GM12892 (cell line): Measurements from ENCODE around the gene BTBD7. TPM values are rescaled to one million over a fixed set of nuclear protein-coding genes. Genes with fewer than 3 reads are reported as not detected.
"Not testable (repeated sequence)": the region's sequence is repeated elsewhere in the genome, so short reads cannot be mapped to it uniquely, and the experiment has no call there.

Experiments used
- DNase-seq: peaks from one replicate; pipeline ENCODE4 v3.0.0; 2011; ENCODE audit not compliant: insufficient read length
- FAIRE-seq: peaks from 2 replicates; lab custom pipeline; 2011; peaks lifted over from hg19 to GRCh38; lab: Jason Lieb, UNC
- POLR2A ChIP-seq: IDR thresholded peaks from 2 replicates; pipeline ENCODE4 v1.6.1; 2011; ENCODE audit warnings: low read depth, low read length, control low read depth
- POLR2AphosphoS5 ChIP-seq: IDR thresholded peaks from 2 replicates; pipeline ENCODE4 v1.6.1; 2011; ENCODE audit warnings: low read depth, low read length, control low read depth
- TAF1 ChIP-seq: IDR thresholded peaks from 2 replicates; pipeline ENCODE4 v1.6.1; 2011; ENCODE audit warnings: low read depth, mild to moderate bottlenecking, control low read depth, low read length, borderline replicate concordance
- polyA plus RNA-seq: library from polyadenylated mRNA; unstranded; fragments of >200 nt; gene quantifications from one replicate; pipeline ENCODE4 v1.2.1, GENCODE V29; 2012; ENCODE audit warnings: missing spikeins, inconsistent platforms; ENCODE audit not compliant: missing spikeins

The BTBD7 gene
- polyA plus RNA-seq = 8.7 TPM

- peak; percentile 91 for DNase-seq
- peak; percentile 94 for FAIRE-seq
- TF ChIP-seq POLR2A (peak; percentile 67), TAF1 (peak; percentile 77; the same call in 1 of the 2 replicates), POLR2AphosphoS5 (peak; percentile 69; the same call in 1 of the 2 replicates)
These were observed at the start of gene BTBD7 for GRCh38 chr14:93332853-93333630. Gene BTBD7, minus strand, starts transcription at chr14:93333036. Its CDS starts 36,985 bp downstream, at chr14:93296051.

GRCh38 chr14:93381644-93382043, 48.8 kb upstream of the BTBD7 start:
- FAIRE-seq (no peak), DNase-seq (no peak)
- no peak for TF ChIP-seq POLR2AphosphoS5
- no peak for TF ChIP-seq POLR2A
- no peak for TF ChIP-seq TAF1

GRCh38 chr14:93379831-93380230, 47.0 kb upstream of the BTBD7 start:
- FAIRE-seq (no peak), DNase-seq (no peak)
- no peak for TF ChIP-seq POLR2A
- no peak for TF ChIP-seq TAF1
- TF ChIP-seq POLR2AphosphoS5 = no peak

GRCh38 chr14:93375673-93376156, 42.9 kb upstream of the BTBD7 start:
- peak; percentile 23 for DNase-seq
- TF ChIP-seq TAF1 (no peak), POLR2A (no peak), POLR2AphosphoS5 (no peak)
- FAIRE-seq = peak; percentile 88

GRCh38 chr14:93369713-93370266, 37.0 kb upstream of the BTBD7 start:
- no peak for DNase-seq
- FAIRE-seq = peak; percentile 94
- peak; percentile 24; the same call in 1 of the 2 replicates for TF ChIP-seq TAF1
- TF ChIP-seq POLR2A = no peak

GRCh38 chr14:93368996-93369712, 36.3 kb upstream of the BTBD7 start:
- no peak for FAIRE-seq
- TF ChIP-seq POLR2A = no peak
- no peak for TF ChIP-seq POLR2AphosphoS5
- no peak for TF ChIP-seq TAF1
- no peak for DNase-seq

GRCh38 chr14:93354873-93355272, 22.0 kb upstream of the BTBD7 start:
- FAIRE-seq, DNase-seq: not testable (repeated sequence)

GRCh38 chr14:93348292-93348691, 15.5 kb upstream of the BTBD7 start:
- DNase-seq (no peak), FAIRE-seq (no peak)
- TF ChIP-seq TAF1 (no peak), POLR2AphosphoS5 (no peak), POLR2A (no peak)

- TF ChIP-seq POLR2AphosphoS5 (no peak), POLR2A (no peak), TAF1 (no peak)
- DNase-seq (no peak), FAIRE-seq (no peak)
These were observed 15.0 kb upstream of the BTBD7 start for GRCh38 chr14:93347850-93348249.

GRCh38 chr14:93346926-93347721, 14.3 kb upstream of the BTBD7 start, which contains the start of gene COX8C:
Gene COX8C, plus strand, starts transcription at chr14:93347182. Its CDS starts 87 bp downstream, at chr14:93347269.
- no peak for FAIRE-seq

GRCh38 chr14:93343797-93344196, 11.0 kb upstream of the BTBD7 start:
- DNase-seq (no peak), FAIRE-seq (no peak)

More at GRCh38 chr14:93346926-93347721, 14.3 kb upstream of the BTBD7 start, which contains the start of gene COX8C:
- DNase-seq = no peak
- TF ChIP-seq POLR2A = no peak
- TF ChIP-seq POLR2AphosphoS5 = no peak
- no peak for TF ChIP-seq TAF1

More at GRCh38 chr14:93343797-93344196, 11.0 kb upstream of the BTBD7 start:
- TF ChIP-seq POLR2A = no peak
- TF ChIP-seq TAF1 = no peak
- TF ChIP-seq POLR2AphosphoS5 = no peak
